OCI-LY1 (cell line): ENCODE results near the gene POU2F2.
A peak's percentile ranks its signal among the peaks of the same experiment; 100 is the strongest.

Experiments used
- H2AFZ ChIP-seq: fragments of 200-600 bp; sonication (generic), shearing (Covaris generic); 2 replicates; pipeline ENCODE4 v1.6.0; 2014; ENCODE audit warnings: antibody characterized with exemption, mild to moderate bottlenecking, low read length
- H3F3A ChIP-seq: fragments of 200-600 bp; sonication (generic), shearing (Covaris generic); 2 replicates; pipeline ENCODE4 v1.6.0; 2014; ENCODE audit warnings: mild to moderate bottlenecking, antibody characterized with exemption, low read length, moderate library complexity; ENCODE audit not compliant: insufficient read depth
- H3K27ac ChIP-seq: fragments of 200-600 bp; sonication (generic); 2 replicates; pipeline ENCODE4 v1.5.1; 2014; ENCODE audit warnings: low read length, mixed run types, mild to moderate bottlenecking, low read depth; ENCODE audit not compliant: poor library complexity, severe bottlenecking
- H3K27me3 ChIP-seq: fragments of 200-600 bp; sonication (generic); 2 replicates; pipeline ENCODE4 v1.6.0; 2014; ENCODE audit warnings: antibody characterized with exemption, mild to moderate bottlenecking, low read length, moderate library complexity; ENCODE audit not compliant: insufficient read depth
- H3K36me3 ChIP-seq: fragments of 200-600 bp; sonication (generic); 2 replicates; pipeline ENCODE4 v1.6.1; 2014; ENCODE audit warnings: mild to moderate bottlenecking, antibody characterized with exemption, low read length, moderate library complexity, mixed read lengths; ENCODE audit not compliant: insufficient read depth
- H3K4me1 ChIP-seq: fragments of 200-600 bp; sonication (generic); 2 replicates; pipeline ENCODE4 v1.5.1; 2014; ENCODE audit warnings: mild to moderate bottlenecking, low read length, moderate library complexity; ENCODE audit not compliant: insufficient read depth, severe bottlenecking
- H3K4me2 ChIP-seq: fragments of 200-600 bp; sonication (generic), shearing (Covaris generic); 2 replicates; pipeline ENCODE4 v1.6.1; 2014; ENCODE audit warnings: low read length
- H3K4me3 ChIP-seq: fragments of 200-600 bp; sonication (generic); 2 replicates; pipeline ENCODE4 v1.5.1; 2014; ENCODE audit warnings: low read length, low read depth, mild to moderate bottlenecking, mixed read lengths; ENCODE audit not compliant: poor library complexity, severe bottlenecking
- H3K79me2 ChIP-seq: fragments of 200-600 bp; shearing (Covaris generic); 2 replicates; pipeline ENCODE4 v1.6.1; 2016; ENCODE audit warnings: mixed run types, low read length, mixed read lengths; ENCODE audit not compliant: insufficient read depth
- H3K9ac ChIP-seq: fragments of 200-600 bp; sonication (generic), shearing (Covaris generic); 2 replicates; pipeline ENCODE4 v1.6.1; 2014; ENCODE audit warnings: mild to moderate bottlenecking, low read length, mixed read lengths
- H3K9me2 ChIP-seq: fragments of 200-600 bp; sonication (generic), shearing (Covaris generic); 2 replicates; pipeline ENCODE4 v1.6.1; 2014; ENCODE audit warnings: low read depth, mild to moderate bottlenecking, low read length, mixed read lengths
- H3K9me3 ChIP-seq: fragments of 200-600 bp; shearing (Covaris generic); 2 replicates; pipeline ENCODE4 v1.6.1; 2014; ENCODE audit warnings: low read length, mixed read lengths
- H4K20me1 ChIP-seq: fragments of 200-600 bp; sonication (generic), shearing (Covaris generic); 2 replicates; pipeline ENCODE4 v1.6.0; 2016; ENCODE audit warnings: mild to moderate bottlenecking, low read length; ENCODE audit not compliant: insufficient read depth
- CTCF ChIP-seq: fragments of 200-600 bp; sonication (generic), shearing (Covaris generic); IDR thresholded peaks from 2 replicates; pipeline ENCODE4 v1.5.1; 2017; ENCODE audit warnings: mild to moderate bottlenecking, antibody characterized with exemption, low read length, moderate library complexity, mixed read lengths
- EZH2 ChIP-seq: fragments of 200-600 bp; sonication (generic), shearing (Covaris generic); IDR thresholded peaks from 2 replicates; pipeline ENCODE4 v1.8.0; 2017; ENCODE audit warnings: borderline replicate concordance, mixed run types, mild to moderate bottlenecking, antibody characterized with exemption, low read length, moderate library complexity, mixed read lengths

Gene POU2F2

DNA sequence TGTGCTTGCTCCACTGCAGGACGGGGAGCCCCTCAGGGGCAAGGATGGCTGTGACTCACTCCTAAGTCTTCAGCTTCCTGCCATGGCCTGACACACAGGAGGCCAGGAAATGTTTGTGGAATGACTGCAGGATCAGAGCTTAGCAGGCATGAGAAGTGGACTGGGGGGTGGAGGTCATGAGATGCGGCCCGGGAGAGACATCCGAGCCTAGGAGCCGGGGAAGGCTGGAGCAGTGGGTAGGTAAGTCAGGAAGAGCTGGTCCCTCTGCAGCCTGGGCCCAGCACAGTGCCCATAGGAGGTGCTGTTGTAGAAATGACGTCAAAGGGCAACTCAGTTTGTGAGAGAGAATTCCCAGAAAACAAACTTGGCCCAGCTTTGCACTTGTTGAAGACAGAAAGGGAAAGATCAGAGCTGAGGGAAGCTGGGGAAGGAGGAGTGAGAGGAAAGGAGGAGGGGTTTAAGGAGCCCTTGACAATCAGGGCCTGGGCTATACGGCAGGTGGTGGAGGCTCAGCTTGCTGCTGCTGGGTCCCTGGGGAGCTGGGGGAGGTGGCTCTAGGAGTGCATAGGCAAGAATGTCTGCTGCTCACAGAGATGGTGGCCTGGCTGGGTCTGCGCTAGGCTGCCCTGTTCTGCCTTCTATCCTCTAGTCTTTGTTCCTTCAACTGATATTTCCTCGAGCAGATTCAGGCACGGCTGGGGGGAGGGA, 18.5 kb downstream of the POU2F2 start:
- TF ChIP-seq CTCF (peak; percentile 40; the same call in 1 of the 2 replicates), EZH2 (no peak)
- Histone ChIP-seq H3K4me3 (peak overlapping the region; percentile 46), H3K9me3 (no peaks in the 10 kb centered on the region), H2AFZ (no peak overlapping the region), H3K4me2 (peak overlapping the region; percentile 80), H3K27ac (peak overlapping the region; percentile 100), H3K27me3 (no peaks in the 10 kb centered on the region), H3K36me3 (peaks cover 21% of the 10 kb centered on the region; the same call in 1 of the 2 replicates), H3K4me1 (peaks cover 49% of the 10 kb centered on the region), H4K20me1 (no peaks in the 10 kb centered on the region), H3F3A (peaks cover 8% of the 10 kb centered on the region), H3K9me2 (no peaks in the 10 kb centered on the region), H3K79me2 (no peaks in the 10 kb centered on the region), H3K9ac (peak overlapping the region; percentile 78)

DNA sequence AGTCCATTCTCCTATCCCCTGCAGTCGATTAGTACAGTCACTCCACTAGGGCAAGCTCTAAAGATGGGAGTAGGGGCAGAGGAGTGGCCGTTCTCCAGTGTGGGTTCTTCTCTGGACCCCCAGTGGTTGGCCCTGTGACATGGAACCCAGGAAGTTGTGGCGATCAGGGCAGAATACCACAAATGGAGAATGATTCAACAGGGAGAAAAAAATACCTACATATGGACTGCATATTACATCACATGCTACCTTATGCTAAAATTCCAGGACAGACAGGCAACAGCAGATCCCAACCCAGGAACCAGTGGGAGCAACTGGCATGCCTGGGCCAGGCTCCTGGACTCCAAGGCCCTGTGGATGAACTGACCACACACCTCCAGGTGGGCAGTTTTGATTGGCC, 20.4 kb downstream of the POU2F2 start:
- H3K4me2 ChIP-seq, result no peak overlapping the region
- no peaks in the 10 kb centered on the region for H4K20me1 ChIP-seq
- no peak overlapping the region for H3K27ac ChIP-seq
- H3K79me2 ChIP-seq, result no peaks in the 10 kb centered on the region
- no peaks in the 10 kb centered on the region for H3K27me3 ChIP-seq
- H3F3A ChIP-seq, result peaks cover 8% of the 10 kb centered on the region
- peaks cover 51% of the 10 kb centered on the region for H3K4me1 ChIP-seq
- peaks cover 16% of the 10 kb centered on the region; the same call in 1 of the 2 replicates for H3K36me3 ChIP-seq
- no peak overlapping the region for H3K9ac ChIP-seq
- no peak overlapping the region for H3K4me3 ChIP-seq
- no peak overlapping the region for H2AFZ ChIP-seq
- no peaks in the 10 kb centered on the region for H3K9me2 ChIP-seq
- no peaks in the 10 kb centered on the region for H3K9me3 ChIP-seq
- TF ChIP-seq CTCF (no peak), EZH2 (no peak)

DNA sequence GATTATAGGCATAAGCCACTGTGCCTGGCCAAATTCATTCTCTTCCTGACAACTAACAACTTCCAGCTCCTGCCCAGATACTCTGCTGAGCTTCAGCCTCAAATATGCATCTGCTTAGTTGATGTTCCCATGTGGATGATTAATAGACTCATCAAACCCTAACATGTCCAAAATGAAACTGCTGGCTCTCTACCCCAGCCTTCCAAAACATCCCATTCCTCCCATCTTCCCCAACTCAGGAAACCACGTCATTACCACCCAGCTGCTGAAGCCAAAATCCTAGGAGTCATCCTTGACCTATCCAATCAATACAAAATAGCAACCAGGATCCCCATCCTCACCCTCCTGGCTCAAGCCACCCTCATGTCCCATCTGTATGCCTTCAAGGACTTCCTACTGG, 20.9 kb downstream of the POU2F2 start:
- no peaks in the 10 kb centered on the region for H3K9me2 ChIP-seq
- no peak for TF ChIP-seq EZH2
- H3K79me2 ChIP-seq, result no peaks in the 10 kb centered on the region
- peaks cover 12% of the 10 kb centered on the region; the same call in 1 of the 2 replicates for H3K36me3 ChIP-seq
- no peaks in the 10 kb centered on the region for H3K27me3 ChIP-seq
- H3F3A ChIP-seq, result peaks cover 8% of the 10 kb centered on the region
- no peaks in the 10 kb centered on the region for H4K20me1 ChIP-seq
- peaks cover 47% of the 10 kb centered on the region for H3K4me1 ChIP-seq
- no peak overlapping the region for H2AFZ ChIP-seq
- no peak overlapping the region for H3K9ac ChIP-seq
- H3K9me3 ChIP-seq, result no peaks in the 10 kb centered on the region
- H3K4me2 ChIP-seq, result no peak overlapping the region
- no peak overlapping the region for H3K4me3 ChIP-seq
- H3K27ac ChIP-seq, result no peak overlapping the region

DNA sequence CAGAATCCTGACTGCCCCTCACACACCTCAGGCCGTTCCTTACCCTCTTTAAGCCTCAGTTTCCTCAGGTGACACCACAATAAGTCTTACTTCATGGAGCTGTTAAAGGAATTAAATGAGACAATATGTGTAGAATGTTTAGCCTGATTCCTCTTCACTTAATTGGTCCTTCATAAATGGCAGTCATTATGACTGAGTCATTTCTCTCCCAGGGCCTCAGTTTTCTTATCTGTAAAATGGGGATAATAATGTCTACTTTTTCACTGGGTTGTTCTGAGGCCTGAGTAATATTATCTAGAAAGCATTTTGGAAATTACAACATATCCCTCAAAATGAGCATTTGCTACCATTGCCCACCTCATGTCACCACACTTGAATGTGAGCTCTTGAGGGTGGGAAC, 21.6 kb downstream of the POU2F2 start:
- H3F3A ChIP-seq, result peaks cover 6% of the 10 kb centered on the region
- H3K27ac ChIP-seq, result peak overlapping the region; percentile 30

More for the DNA sequence above, 21.6 kb downstream of the POU2F2 start:
- TF ChIP-seq CTCF, result no peak
- no peak for TF ChIP-seq EZH2
- Histone ChIP-seq H3K4me2 (no peak overlapping the region), H3K9me3 (no peaks in the 10 kb centered on the region), H4K20me1 (no peaks in the 10 kb centered on the region), H3K27me3 (no peaks in the 10 kb centered on the region), H3K36me3 (peaks cover 4% of the 10 kb centered on the region; the same call in 1 of the 2 replicates), H3K79me2 (no peaks in the 10 kb centered on the region), H3K4me3 (no peak overlapping the region), H3K9ac (no peak overlapping the region), H2AFZ (no peak overlapping the region), H3K4me1 (peaks cover 40% of the 10 kb centered on the region), H3K9me2 (no peaks in the 10 kb centered on the region)
